BLaER1 treated with 17β-estradiol and CSF1 and Interleukin-3, amounts not matched to agents 10 nM and 100 nM (cell line): ENCODE data around the gene CLTCL1.

ENCODE experiments used
- H3K27ac ChIP-seq, 11 experiments: shearing (Covaris generic); formaldehyde crosslinking; 2 replicates each; pipeline ENCODE4 v1.8.1; 2022
- H3K27me3 ChIP-seq, 11 experiments: shearing (Covaris generic); formaldehyde crosslinking; 2 replicates each; pipeline ENCODE4 v1.8.1; 2022
- H3K36me3 ChIP-seq, 11 experiments: shearing (Covaris generic); formaldehyde crosslinking; 2 replicates each; pipeline ENCODE4 v1.8.1; 2022
- H3K4me1 ChIP-seq, 10 experiments: shearing (Covaris generic); formaldehyde crosslinking; 2 replicates each; pipeline ENCODE4 v1.8.1; 2022
- H3K4me2 ChIP-seq, 11 experiments: shearing (Covaris generic); formaldehyde crosslinking; 2 replicates each; pipeline ENCODE4 v1.8.1; 2022
- H3K4me3 ChIP-seq, 10 experiments: shearing (Covaris generic); formaldehyde crosslinking; 2 replicates each; pipeline ENCODE4 v1.8.1; 2022
- H3K9ac ChIP-seq, 11 experiments: shearing (Covaris generic); formaldehyde crosslinking; 2 replicates each; pipeline ENCODE4 v1.8.1; 2022
- H3K9me3 ChIP-seq, 11 experiments: shearing (Covaris generic); formaldehyde crosslinking; replicated peaks in 1 of 11; 2 replicates each; pipeline ENCODE4 v1.8.1; 2022
- H4K20me1 ChIP-seq, 11 experiments: shearing (Covaris generic); formaldehyde crosslinking; 2 replicates each; pipeline ENCODE4 v1.8.1; 2022
- Cebpa-rat ChIP-seq, 11 experiments: shearing (Covaris generic); IDR thresholded peaks; 2 replicates each; pipeline ENCODE4 v1.8.1; 2022

CLTCL1 gene

GRCh38 chr22:19213442-19214077 is 78.0 kb downstream of the CLTCL1 start:
- no peak overlapping the region for H3K27ac ChIP-seq
- H3K9me3 ChIP-seq, result no peaks in the 10 kb centered on the region
- no peak overlapping the region for H3K4me2 ChIP-seq

GRCh38 chr22:19213001-19213400 is 78.5 kb downstream of the CLTCL1 start:
- Histone ChIP-seq H3K27me3 (no peaks in the 10 kb centered on the region), H3K27ac (no peak overlapping the region), H3K9ac (no peak overlapping the region), H3K4me2 (no peak overlapping the region), H3K4me3 (no peak overlapping the region), H3K36me3 (peaks cover 0 to 38% (median 26%) of the 10 kb centered on the region in 11 experiments; a peak in 14 of 22 replicates), H3K4me1 (peaks cover 0 to 5% (median 1%) of the 10 kb centered on the region in 10 experiments; a peak in 7 of 20 replicates), H3K9me3 (no peaks in the 10 kb centered on the region), H4K20me1 (no peaks in the 10 kb centered on the region)
- TF ChIP-seq Cebpa-rat (IDR thresholded peaks at IDR 0.05), result no peak

More at GRCh38 chr22:19213442-19214077, 78.0 kb downstream of the CLTCL1 start:
- Histone ChIP-seq H3K4me1 (peaks cover 0 to 10% (median 5%) of the 10 kb centered on the region in 10 experiments; a peak in 11 of 20 replicates), H3K27me3 (no peaks in the 10 kb centered on the region), H3K9ac (no peak overlapping the region), H3K4me3 (no peak overlapping the region), H3K36me3 (peaks cover 0 to 33% (median 22%) of the 10 kb centered on the region in 11 experiments; a peak in 14 of 22 replicates), H4K20me1 (no peaks in the 10 kb centered on the region)
- no peak for TF ChIP-seq Cebpa-rat (IDR thresholded peaks at IDR 0.05)

- Histone ChIP-seq H3K4me1 (peaks cover 0 to 3% (median 0%) of the 10 kb centered on the region in 10 experiments; a peak in 3 of 20 replicates), H3K9me3 (no peaks in the 10 kb centered on the region), H4K20me1 (no peaks in the 10 kb centered on the region), H3K36me3 (peaks cover 0 to 44% (median 32%) of the 10 kb centered on the region in 11 experiments; a peak in 14 of 22 replicates), H3K4me3 (no peak overlapping the region), H3K4me2 (no peak overlapping the region), H3K9ac (no peak overlapping the region), H3K27ac (no peak overlapping the region), H3K27me3 (no peaks in the 10 kb centered on the region)
- no peak for TF ChIP-seq Cebpa-rat (IDR thresholded peaks at IDR 0.05)
Measured at GRCh38 chr22:19212302-19212870, 79.1 kb downstream of the CLTCL1 start.

- Histone ChIP-seq H3K4me1 (peaks cover 0 to 4% (median 0%) of the 10 kb centered on the region in 10 experiments; a peak in 3 of 20 replicates), H3K9ac (no peak overlapping the region), H3K9me3 (no peaks in the 10 kb centered on the region), H3K27ac (no peak overlapping the region), H3K27me3 (no peaks in the 10 kb centered on the region), H3K36me3 (peaks cover 0 to 32% (median 24%) of the 10 kb centered on the region in 11 experiments; a peak in 14 of 22 replicates), H3K4me2 (no peak overlapping the region), H4K20me1 (no peaks in the 10 kb centered on the region), H3K4me3 (no peak overlapping the region)
- TF ChIP-seq Cebpa-rat (IDR thresholded peaks at IDR 0.05), result no peak
Measured at GRCh38 chr22:19210188-19210587, 81.3 kb downstream of the CLTCL1 start.

- Histone ChIP-seq H3K27ac (no peak overlapping the region), H4K20me1 (no peaks in the 10 kb centered on the region), H3K27me3 (no peaks in the 10 kb centered on the region), H3K4me2 (no peak overlapping the region), H3K9ac (no peak overlapping the region), H3K9me3 (no peaks in the 10 kb centered on the region), H3K4me3 (no peak overlapping the region), H3K4me1 (peaks cover 0 to 4% (median 0%) of the 10 kb centered on the region in 10 experiments; a peak in 3 of 20 replicates), H3K36me3 (peaks cover 0 to 30% (median 24%) of the 10 kb centered on the region in 11 experiments; a peak in 11 of 22 replicates)
- no peak for TF ChIP-seq Cebpa-rat (IDR thresholded peaks at IDR 0.05)
Measured at GRCh38 chr22:19208287-19208847, 83.2 kb downstream of the CLTCL1 start.

- no peak overlapping the region for H3K4me2 ChIP-seq
- H3K4me1 ChIP-seq, result peaks cover 0 to 4% (median 0%) of the 10 kb centered on the region in 10 experiments; a peak in 3 of 20 replicates
- no peaks in the 10 kb centered on the region for H4K20me1 ChIP-seq
- no peaks in the 10 kb centered on the region for H3K27me3 ChIP-seq
- no peak overlapping the region for H3K4me3 ChIP-seq
- TF ChIP-seq Cebpa-rat (IDR thresholded peaks at IDR 0.05), result no peak
- no peak overlapping the region for H3K27ac ChIP-seq
- H3K36me3 ChIP-seq, result peaks cover 0 to 30% (median 24%) of the 10 kb centered on the region in 11 experiments; a peak in 11 of 22 replicates
- H3K9ac ChIP-seq, result no peak overlapping the region
- no peaks in the 10 kb centered on the region for H3K9me3 ChIP-seq
Measured at GRCh38 chr22:19207884-19208283, 83.6 kb downstream of the CLTCL1 start.

- Histone ChIP-seq H3K36me3 (peaks cover 0 to 30% (median 24%) of the 10 kb centered on the region in 11 experiments; a peak in 11 of 22 replicates), H3K9me3 (no peaks in the 10 kb centered on the region), H3K27ac (no peak overlapping the region)
Measured at GRCh38 chr22:19207401-19207808, 84.1 kb downstream of the CLTCL1 start.

GRCh38 chr22:19206287-19206686 is 85.2 kb downstream of the CLTCL1 start:
- Histone ChIP-seq H3K9me3 (no peaks in the 10 kb centered on the region), H3K4me2 (no peak overlapping the region), H3K9ac (no peak overlapping the region), H3K27me3 (no peaks in the 10 kb centered on the region), H3K27ac (no peak overlapping the region), H3K36me3 (peaks cover 0 to 30% (median 24%) of the 10 kb centered on the region in 11 experiments; a peak in 11 of 22 replicates), H3K4me1 (peaks cover 0 to 4% (median 0%) of the 10 kb centered on the region in 10 experiments; a peak in 3 of 20 replicates), H4K20me1 (no peaks in the 10 kb centered on the region), H3K4me3 (no peak overlapping the region)
- no peak for TF ChIP-seq Cebpa-rat (IDR thresholded peaks at IDR 0.05)

More at GRCh38 chr22:19207401-19207808, 84.1 kb downstream of the CLTCL1 start:
- Histone ChIP-seq H3K9ac (no peak overlapping the region), H3K27me3 (no peaks in the 10 kb centered on the region), H3K4me1 (peaks cover 0 to 4% (median 0%) of the 10 kb centered on the region in 10 experiments; a peak in 3 of 20 replicates), H3K4me2 (no peak overlapping the region), H4K20me1 (no peaks in the 10 kb centered on the region), H3K4me3 (no peak overlapping the region)
- TF ChIP-seq Cebpa-rat (IDR thresholded peaks at IDR 0.05), result no peak

GRCh38 chr22:19204640-19205039 is 86.9 kb downstream of the CLTCL1 start:
- no peaks in the 10 kb centered on the region for H4K20me1 ChIP-seq
- H3K4me2 ChIP-seq, result no peak overlapping the region
- H3K4me3 ChIP-seq, result no peak overlapping the region
- TF ChIP-seq Cebpa-rat (IDR thresholded peaks at IDR 0.05), result no peak
- peaks cover 0 to 22% (median 17%) of the 10 kb centered on the region in 11 experiments; a peak in 10 of 22 replicates for H3K36me3 ChIP-seq
- H3K9ac ChIP-seq, result no peak overlapping the region
- no peaks in the 10 kb centered on the region for H3K9me3 ChIP-seq
- H3K27ac ChIP-seq, result no peak overlapping the region
- no peaks in the 10 kb centered on the region for H3K27me3 ChIP-seq
- H3K4me1 ChIP-seq, result peaks cover 0 to 4% (median 0%) of the 10 kb centered on the region in 10 experiments; a peak in 3 of 20 replicates
